ENCODE measurements around the gene UBE2H. TPM values are rescaled to one million over a fixed set of nuclear protein-coding genes. Genes with fewer than 3 reads are reported as not detected.
A peak's percentile ranks its signal among the peaks of the same experiment; 100 is the strongest.

The UBE2H gene
- total RNA-seq, 1 experiment from 2014 or later: 75.1 TPM

DNA sequence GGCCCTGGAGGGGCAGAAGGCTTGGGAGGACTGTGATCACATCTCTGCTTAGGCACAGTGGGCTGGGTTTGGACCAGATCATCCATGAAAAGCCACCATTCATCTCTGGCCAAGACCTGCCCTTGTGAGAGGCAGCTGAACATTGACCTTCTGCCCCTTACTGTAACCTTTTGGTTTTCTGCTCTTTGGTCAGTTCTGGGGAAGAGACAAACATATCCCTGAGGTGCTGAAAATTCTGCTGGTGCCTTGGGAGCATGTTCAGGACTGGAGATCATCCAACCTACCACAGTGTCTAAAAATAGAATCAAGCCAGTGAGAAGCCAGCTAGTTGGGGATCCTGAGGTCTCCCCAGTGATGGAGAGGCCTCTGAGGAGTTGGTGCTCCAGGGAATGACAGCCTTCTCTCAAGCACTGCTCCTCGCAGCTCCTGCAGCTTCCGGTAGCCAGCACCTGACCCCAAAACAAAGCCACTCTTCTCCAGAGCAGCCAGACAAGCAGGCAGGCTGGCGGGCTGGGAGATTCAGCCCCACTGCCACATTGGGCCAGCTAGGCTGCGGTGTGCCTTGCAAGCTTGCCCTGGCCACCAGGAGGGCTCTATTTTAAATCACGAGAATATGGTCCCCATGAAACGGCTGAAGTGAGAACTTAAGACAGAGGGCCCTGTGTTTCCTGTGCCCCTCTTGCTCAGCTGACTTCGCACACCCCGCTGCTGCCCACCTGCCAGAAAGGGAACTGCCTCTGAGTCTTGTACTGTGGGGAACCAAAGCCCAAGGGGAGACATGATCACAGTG is 37.8 kb upstream of the UBE2H start:
- H3K27ac ChIP-seq (ENCODE audit: insufficient read length, low read depth, low read length): no peak overlapping the region
- H2BK120ac ChIP-seq (ENCODE audit: low read depth, low read length, poor library complexity, severe bottlenecking): no peak overlapping the region
- H4K5ac ChIP-seq (ENCODE audit: insufficient read length, low read depth, low read length): no peak overlapping the region
- H2AFZ ChIP-seq (ENCODE audit: low read length): no peak overlapping the region
- Mint-ChIP-seq H3K27me3 (ENCODE audit: low read depth) (no peaks in the 10 kb centered on the region), H3K27ac (peak overlapping the region in 2 of 3 experiments; percentile 6 to 34; a peak in 1 of 7 replicates), H3K9me3 (no peaks in the 10 kb centered on the region; a peak in 1 of 5 replicates), H3K36me3 (ENCODE audit: insufficient read depth in 1 of 3, low read depth in 3 of 3) (no peaks in the 10 kb centered on the region), H3K4me1 (peaks cover 0 to 5% of the 10 kb centered on the region in 2 experiments; a peak in 1 of 4 replicates), H3K4me3 (no peak overlapping the region)
- H3K23me2 ChIP-seq (ENCODE audit: insufficient read length, low read depth, low read length, poor library complexity, severe bottlenecking): no peaks in the 10 kb centered on the region
- no peaks in the 10 kb centered on the region for H3K27me3 ChIP-seq (ENCODE audit: insufficient read depth, low read length)
- H3K18ac ChIP-seq (ENCODE audit: insufficient read length, low read depth, low read length): no peak overlapping the region
- H3K4ac ChIP-seq (ENCODE audit: low read depth, low read length): no peak overlapping the region
- no peak overlapping the region for H2BK15ac ChIP-seq (ENCODE audit: low read depth, low read length)
- no peak overlapping the region for H2BK5ac ChIP-seq (ENCODE audit: insufficient read length, low read length)
- no peak overlapping the region for H3K56ac ChIP-seq (ENCODE audit: insufficient read length, low read depth, low read length)
- H3T11ph ChIP-seq (ENCODE audit: low read length): no peak overlapping the region
- TF ChIP-seq, protein P1, sequence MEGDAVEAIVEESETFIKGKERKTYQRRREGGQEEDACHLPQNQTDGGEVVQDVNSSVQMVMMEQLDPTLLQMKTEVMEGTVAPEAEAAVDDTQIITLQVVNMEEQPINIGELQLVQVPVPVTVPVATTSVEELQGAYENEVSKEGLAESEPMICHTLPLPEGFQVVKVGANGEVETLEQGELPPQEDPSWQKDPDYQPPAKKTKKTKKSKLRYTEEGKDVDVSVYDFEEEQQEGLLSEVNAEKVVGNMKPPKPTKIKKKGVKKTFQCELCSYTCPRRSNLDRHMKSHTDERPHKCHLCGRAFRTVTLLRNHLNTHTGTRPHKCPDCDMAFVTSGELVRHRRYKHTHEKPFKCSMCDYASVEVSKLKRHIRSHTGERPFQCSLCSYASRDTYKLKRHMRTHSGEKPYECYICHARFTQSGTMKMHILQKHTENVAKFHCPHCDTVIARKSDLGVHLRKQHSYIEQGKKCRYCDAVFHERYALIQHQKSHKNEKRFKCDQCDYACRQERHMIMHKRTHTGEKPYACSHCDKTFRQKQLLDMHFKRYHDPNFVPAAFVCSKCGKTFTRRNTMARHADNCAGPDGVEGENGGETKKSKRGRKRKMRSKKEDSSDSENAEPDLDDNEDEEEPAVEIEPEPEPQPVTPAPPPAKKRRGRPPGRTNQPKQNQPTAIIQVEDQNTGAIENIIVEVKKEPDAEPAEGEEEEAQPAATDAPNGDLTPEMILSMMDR (conservative IDR thresholded peaks at IDR 0.05): no peak
- no peak overlapping the region for H4K91ac ChIP-seq (ENCODE audit: insufficient read length, low read depth, low read length)
- no peak overlapping the region for H3K23ac ChIP-seq (ENCODE audit: insufficient read length, low read depth, low read length)
- no peaks in the 10 kb centered on the region for H3K79me1 ChIP-seq (ENCODE audit: insufficient read depth, low read depth, low read length, poor library complexity, severe bottlenecking)
- no peak overlapping the region for H2BK20ac ChIP-seq (ENCODE audit: low read depth, low read length, poor library complexity, severe bottlenecking)
- H3K9ac ChIP-seq (ENCODE audit: extremely low read depth, insufficient read length, low read length): no peak overlapping the region
- no peak overlapping the region for H2BK12ac ChIP-seq (ENCODE audit: insufficient read length, low read depth, low read length)
- H4K8ac ChIP-seq (replicated peaks; ENCODE audit: insufficient read length, low read depth, low read length): no peak overlapping the region
- H3K4me1 ChIP-seq (ENCODE audit: insufficient read depth, low read length): no peaks in the 10 kb centered on the region
- no peak overlapping the region for H3K14ac ChIP-seq (ENCODE audit: insufficient read depth, low read length)
- H3K9me3 ChIP-seq (ENCODE audit: control insufficient read depth, low read depth, low read length): no peaks in the 10 kb centered on the region
- no peak overlapping the region for H3K4me2 ChIP-seq (ENCODE audit: insufficient read depth, insufficient read length, low read length)
- no CpG with 5 or more reads among the region's 8 CpGs for WGBS (ENCODE audit: extremely low coverage, insufficient read length, low lambda C conversion rate)
- H2AK5ac ChIP-seq (ENCODE audit: insufficient read length, low read length): no peak overlapping the region
- DNase-seq: peak; percentile 37
- H4K20me1 ChIP-seq (ENCODE audit: control insufficient read depth, insufficient read depth, insufficient read length): no peaks in the 10 kb centered on the region
- H3K79me2 ChIP-seq (ENCODE audit: insufficient read depth, low read length): no peaks in the 10 kb centered on the region
